GM12801 (cell line): Measurements from ENCODE around the gene ZC2HC1C.

Experiments
- TF ChIP-seq, protein P1 (sequence below): IDR thresholded peaks from one replicate; pipeline ENCODE4 v1.5.1; 2011; ENCODE audit warnings: control low read depth; ENCODE audit not compliant: insufficient read length; ENCODE audit errors: extremely low read depth

The ZC2HC1C gene

DNA sequence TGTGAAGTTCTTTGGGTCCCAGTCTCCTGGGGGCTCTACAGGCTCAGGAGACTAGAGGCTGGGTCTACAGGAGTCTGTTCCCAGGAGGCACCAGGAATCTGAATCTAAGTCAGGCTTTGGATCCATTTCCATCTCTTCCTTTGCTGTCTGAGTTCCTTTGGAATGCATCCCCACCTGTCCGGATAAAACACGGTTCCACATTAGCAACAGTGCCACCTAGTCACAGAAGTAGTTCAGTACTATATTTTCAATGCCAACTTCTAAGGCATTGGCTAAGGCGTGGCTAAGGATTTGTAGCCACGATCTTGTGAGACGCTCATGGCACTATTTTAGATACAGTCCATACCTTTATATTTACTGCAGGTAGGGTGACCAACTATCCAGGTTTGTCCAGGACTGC, 15.1 kb downstream of the ZC2HC1C start:
- TF ChIP-seq, protein P1, sequence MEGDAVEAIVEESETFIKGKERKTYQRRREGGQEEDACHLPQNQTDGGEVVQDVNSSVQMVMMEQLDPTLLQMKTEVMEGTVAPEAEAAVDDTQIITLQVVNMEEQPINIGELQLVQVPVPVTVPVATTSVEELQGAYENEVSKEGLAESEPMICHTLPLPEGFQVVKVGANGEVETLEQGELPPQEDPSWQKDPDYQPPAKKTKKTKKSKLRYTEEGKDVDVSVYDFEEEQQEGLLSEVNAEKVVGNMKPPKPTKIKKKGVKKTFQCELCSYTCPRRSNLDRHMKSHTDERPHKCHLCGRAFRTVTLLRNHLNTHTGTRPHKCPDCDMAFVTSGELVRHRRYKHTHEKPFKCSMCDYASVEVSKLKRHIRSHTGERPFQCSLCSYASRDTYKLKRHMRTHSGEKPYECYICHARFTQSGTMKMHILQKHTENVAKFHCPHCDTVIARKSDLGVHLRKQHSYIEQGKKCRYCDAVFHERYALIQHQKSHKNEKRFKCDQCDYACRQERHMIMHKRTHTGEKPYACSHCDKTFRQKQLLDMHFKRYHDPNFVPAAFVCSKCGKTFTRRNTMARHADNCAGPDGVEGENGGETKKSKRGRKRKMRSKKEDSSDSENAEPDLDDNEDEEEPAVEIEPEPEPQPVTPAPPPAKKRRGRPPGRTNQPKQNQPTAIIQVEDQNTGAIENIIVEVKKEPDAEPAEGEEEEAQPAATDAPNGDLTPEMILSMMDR: no peak

DNA sequence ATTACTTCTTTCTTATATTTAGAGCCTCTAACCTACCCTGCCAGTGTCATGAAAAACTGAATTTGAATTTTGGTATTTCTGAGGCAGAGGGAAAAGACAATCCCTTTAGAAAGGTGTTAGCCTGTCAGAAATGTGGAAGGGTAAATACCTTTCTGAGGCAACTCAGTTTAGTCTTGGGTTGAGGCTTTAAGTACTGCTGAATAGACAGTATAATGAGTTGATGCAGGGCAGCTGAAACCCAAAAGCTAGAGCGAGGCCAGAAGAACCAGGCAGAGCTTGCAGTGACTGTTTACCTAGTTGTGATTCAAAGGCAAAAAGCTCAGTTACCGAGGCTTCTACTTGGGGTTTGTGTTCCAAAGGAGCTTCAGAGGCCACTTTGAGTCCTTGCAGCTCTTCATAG, 18.7 kb downstream of the ZC2HC1C start:
- TF ChIP-seq, protein P1: no peak

DNA sequence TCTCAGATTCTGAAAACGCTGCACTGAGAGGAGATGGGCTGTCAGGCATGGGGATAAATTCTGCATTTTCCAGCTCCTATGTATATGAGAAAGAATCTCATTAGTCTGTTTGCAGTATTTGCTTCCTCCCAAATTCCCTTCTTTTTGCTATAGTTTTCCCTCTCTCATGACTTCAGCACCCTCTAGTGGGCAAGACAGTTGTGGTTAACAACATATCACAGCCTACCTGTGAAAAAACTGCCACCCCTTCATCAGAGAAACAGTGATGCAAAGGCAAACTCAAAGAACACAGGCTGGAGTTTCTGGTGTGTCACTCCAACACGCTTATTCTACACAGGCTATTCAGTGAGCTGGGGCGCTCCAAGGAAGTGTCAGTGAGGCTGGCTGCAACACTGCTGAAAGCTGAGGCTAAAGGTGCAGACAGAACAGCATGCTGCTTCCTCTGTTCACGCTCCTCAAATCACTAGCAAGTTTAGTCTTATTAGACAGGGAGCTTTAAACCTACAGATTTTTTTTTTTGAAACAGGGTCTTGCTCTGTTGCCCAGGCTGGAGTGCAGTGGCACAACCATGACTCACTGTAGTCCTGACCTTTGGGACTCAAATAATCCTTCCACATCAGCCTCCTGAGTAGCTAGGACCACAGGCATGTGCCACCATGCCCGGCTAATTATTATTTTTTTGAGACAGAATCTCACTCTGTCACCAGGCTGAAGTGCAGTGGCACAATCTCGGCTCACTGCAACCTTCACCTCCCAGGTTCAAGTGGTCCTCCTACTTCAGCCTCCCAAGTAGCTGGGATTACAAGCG, 19.3 kb downstream of the ZC2HC1C start:
- TF ChIP-seq, protein P1: no peak

DNA sequence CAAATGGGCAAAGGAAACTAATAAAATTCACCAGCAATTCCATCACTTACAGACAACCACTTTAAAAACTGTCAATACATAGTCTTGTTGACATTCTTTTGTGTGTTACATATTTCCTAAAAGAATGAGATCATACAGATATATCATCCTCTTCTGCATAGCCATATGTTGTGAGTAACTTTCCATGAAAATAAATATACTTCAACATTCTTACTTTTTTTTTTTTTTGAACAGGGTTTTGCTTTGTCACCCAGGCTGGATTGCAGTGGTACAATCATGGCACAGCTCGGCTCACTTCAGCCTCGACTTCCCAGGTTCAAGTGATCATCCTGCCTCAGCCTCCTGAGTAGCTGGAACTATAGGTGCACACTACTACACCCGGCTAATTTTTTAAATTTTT, 20.9 kb downstream of the ZC2HC1C start:
- TF ChIP-seq, protein P1: no peak

DNA sequence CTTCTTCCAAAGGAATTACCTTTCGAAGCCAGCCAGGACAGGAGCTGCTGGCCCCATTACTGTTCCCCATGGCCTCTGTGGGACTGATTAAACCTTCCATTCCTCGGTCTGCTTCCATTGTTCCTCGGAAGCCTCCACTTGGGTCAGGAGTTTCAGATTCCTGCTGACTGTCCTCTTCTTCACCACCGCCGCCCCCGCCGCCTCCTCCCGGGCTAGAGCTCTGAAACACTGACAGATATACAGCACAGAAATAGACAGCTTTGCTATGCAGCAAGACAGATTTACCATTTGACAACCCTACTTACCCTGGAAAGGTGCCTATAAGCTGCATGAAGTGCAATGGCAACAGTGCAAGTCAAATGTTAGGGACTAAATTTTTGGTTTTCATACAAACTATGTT, 21.8 kb downstream of the ZC2HC1C start:
- TF ChIP-seq, protein P1: no peak

DNA sequence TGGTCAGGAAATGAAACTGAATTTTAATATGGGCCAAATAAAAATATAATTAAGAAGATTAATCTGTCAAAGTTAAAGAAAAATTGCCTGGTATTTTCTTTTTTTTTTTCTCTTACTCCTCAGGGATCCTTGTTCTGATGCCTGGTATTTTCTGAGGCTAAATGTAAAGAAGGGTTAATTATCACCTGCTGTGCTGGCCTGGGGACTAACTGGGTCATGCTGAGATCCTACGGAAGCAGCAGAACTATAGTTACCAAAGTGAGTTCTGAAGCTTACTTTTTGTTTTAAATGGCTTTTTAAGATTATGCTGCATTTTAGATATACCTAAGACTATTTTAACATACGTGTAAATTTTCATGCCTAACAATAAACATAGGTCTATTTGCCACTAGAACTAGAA, 23.3 kb downstream of the ZC2HC1C start:
- TF ChIP-seq, protein P1: no peak

DNA sequence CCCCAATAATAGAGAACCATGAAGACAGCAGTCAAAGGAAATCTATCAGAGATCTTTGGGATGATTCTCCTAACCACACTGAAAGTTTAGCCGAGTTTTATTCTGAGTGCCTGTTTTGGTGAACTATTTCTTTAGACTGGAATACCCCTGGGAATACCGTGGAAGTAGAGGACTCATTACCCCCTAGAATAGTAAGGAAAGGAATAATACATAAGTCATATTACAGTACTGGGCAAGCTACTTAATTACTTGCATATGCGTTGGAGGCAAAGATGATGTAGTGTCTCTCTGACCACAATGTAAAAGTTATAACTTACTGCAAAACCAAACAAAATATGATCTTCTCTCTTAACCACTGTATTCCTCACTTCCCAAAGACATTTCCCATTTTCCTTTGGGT, 25.5 kb downstream of the ZC2HC1C start:
- TF ChIP-seq, protein P1: no peak
